HEK293 (cell line): ENCODE data around the gene POC1B.

Experiments used
- CTCF ChIA-PET: fragments of 350-600 bp; formaldehyde crosslinking; extraction: SDS; loops from one replicate; lab custom pipeline; 2021; ENCODE audit warnings: antibody characterized with exemption; lab: Yijun Ruan, JAX
- POLR2A ChIA-PET: fragments of 300-600 bp; formaldehyde crosslinking; extraction: SDS; loops from one replicate; lab custom pipeline; 2020; ENCODE audit warnings: antibody characterized with exemption, inconsistent platforms; lab: Yijun Ruan, JAX
- H3K27ac ChIP-seq: fragments of 200-500 bp; sonication (Bioruptor generic); 2 replicates; pipeline ENCODE4 v1.5.1; 2014; ENCODE audit warnings: low read depth, low read length, control low read depth, inconsistent platforms; ENCODE audit errors: extremely low read depth
- H3K36me3 ChIP-seq, 2 experiments: fragments of 200-500 bp in 1 of 2; sonication (Bioruptor generic) in 1 of 2; 1 replicate in 1 of 2; 2 replicates in 1 of 2; pipeline ENCODE4 v1.5.1; 2014 to 2017; ENCODE audit warnings: inconsistent platforms in 2 of 2, low read length in 2 of 2; ENCODE audit not compliant: control insufficient read depth in 2 of 2, insufficient read depth in 1 of 2
- H3K4me1 ChIP-seq: fragments of 200-500 bp; sonication (Bioruptor generic); 2 replicates; pipeline ENCODE4 v1.5.1; 2014; ENCODE audit warnings: mild to moderate bottlenecking, low read length, inconsistent platforms; ENCODE audit not compliant: control insufficient read depth, insufficient read depth
- H3K4me3 ChIP-seq: 2 replicates; pipeline ENCODE4 v1.5.1; 2011; ENCODE audit warnings: low read depth, mild to moderate bottlenecking, control low read depth, low read length, moderate library complexity
- H3K9me3 ChIP-seq: fragments of 200-500 bp; sonication (Bioruptor generic); 2 replicates; pipeline ENCODE4 v1.5.1; 2014; ENCODE audit warnings: low read depth, low read length, inconsistent platforms; ENCODE audit not compliant: control insufficient read depth, insufficient read depth
- BCL11B ChIP-seq: fragments of 450-650 bp; formaldehyde crosslinking; IDR thresholded peaks from 2 replicates; pipeline ENCODE4 v1.5.1; 2016; ENCODE audit warnings: low read depth, missing biosample characterization, missing genetic modification characterization
- MZF1 ChIP-seq: fragments of 450-650 bp; formaldehyde crosslinking; IDR thresholded peaks from 2 replicates; pipeline ENCODE4 v1.5.1; 2017; ENCODE audit warnings: missing biosample characterization, missing genetic modification characterization, borderline replicate concordance
- OVOL3 ChIP-seq: fragments of 450-650 bp; formaldehyde crosslinking; IDR thresholded peaks from 2 replicates; pipeline ENCODE4 v1.5.1; 2016; ENCODE audit warnings: missing biosample characterization, missing genetic modification characterization
- ZBTB11 ChIP-seq: fragments of 450-650 bp; formaldehyde crosslinking; conservative IDR thresholded peaks from 2 replicates; pipeline ENCODE4 v1.5.1; 2016; ENCODE audit warnings: low read depth, missing biosample characterization, missing genetic modification characterization
- ZBTB44 ChIP-seq: fragments of 450-650 bp; IDR thresholded peaks from 2 replicates; pipeline ENCODE4 v1.5.1; 2018; ENCODE audit warnings: missing biosample characterization, mild to moderate bottlenecking, missing genetic modification characterization
- ZBTB48 ChIP-seq: fragments of 450-650 bp; formaldehyde crosslinking; IDR thresholded peaks from 2 replicates; pipeline ENCODE4 v1.5.1; 2016; ENCODE audit warnings: missing biosample characterization, missing genetic modification characterization
- ZNF138 ChIP-seq: fragments of 450-650 bp; formaldehyde crosslinking; IDR thresholded peaks from 2 replicates; pipeline ENCODE4 v1.5.1; 2016; ENCODE audit warnings: missing biosample characterization, missing genetic modification characterization, borderline replicate concordance
- ZNF19 ChIP-seq: fragments of 450-650 bp; formaldehyde crosslinking; IDR thresholded peaks from 2 replicates; pipeline ENCODE4; 2016; ENCODE audit warnings: missing biosample characterization, missing genetic modification characterization, low read depth
- ZNF2 ChIP-seq: fragments of 450-650 bp; formaldehyde crosslinking; IDR thresholded peaks from 2 replicates; pipeline ENCODE4 v1.5.1; 2016; ENCODE audit warnings: missing biosample characterization, missing genetic modification characterization
- ZNF221 ChIP-seq: fragments of 450-650 bp; formaldehyde crosslinking; IDR thresholded peaks from 2 replicates; pipeline ENCODE4 v1.5.1; 2017; ENCODE audit warnings: missing biosample characterization, missing genetic modification characterization, borderline replicate concordance
- ZNF239 ChIP-seq: fragments of 450-650 bp; formaldehyde crosslinking; IDR thresholded peaks from 2 replicates; pipeline ENCODE4 v1.5.1; 2016; ENCODE audit warnings: missing biosample characterization, missing genetic modification characterization
- ZNF280D ChIP-seq: fragments of 450-650 bp; formaldehyde crosslinking; IDR thresholded peaks from 2 replicates; pipeline ENCODE4 v1.5.1; 2016; ENCODE audit warnings: missing biosample characterization, missing genetic modification characterization
- ZNF658 ChIP-seq: fragments of 450-650 bp; formaldehyde crosslinking; IDR thresholded peaks from 2 replicates; pipeline ENCODE4; 2016; ENCODE audit warnings: missing biosample characterization, missing genetic modification characterization
- ZNF747 ChIP-seq: fragments of 450-650 bp; formaldehyde crosslinking; IDR thresholded peaks from 2 replicates; pipeline ENCODE4 v1.5.1; 2016; ENCODE audit warnings: missing biosample characterization, missing genetic modification characterization
- TF ChIP-seq, protein P1 (sequence below): sonication (generic); formaldehyde crosslinking; IDR thresholded peaks from 2 replicates; pipeline ENCODE4 v1.8.1; 2022; ENCODE audit warnings: mild to moderate bottlenecking, moderate library complexity, missing genetic modification reagents
- TF ChIP-seq, protein P2 (sequence below): fragments of 450-650 bp; formaldehyde crosslinking; IDR thresholded peaks from 2 replicates; pipeline ENCODE4 v1.5.1; 2016; ENCODE audit warnings: missing biosample characterization, missing genetic modification characterization
- TF ChIP-seq, protein P3 (sequence below): fragments of 450-650 bp; formaldehyde crosslinking; IDR thresholded peaks from 2 replicates; pipeline ENCODE4 v1.5.1; 2016; ENCODE audit warnings: missing biosample characterization, missing genetic modification characterization

The POC1B gene

GRCh38 chr12:89424389-89424788 lies 101.5 kb downstream of the POC1B start (continued):
- no peak for TF ChIP-seq ZNF747 (tag by site-specific recombination)
- TF ChIP-seq OVOL3 (tag by site-specific recombination), result no peak
- no peak for TF ChIP-seq ZNF280D (tag by site-specific recombination)

- Histone ChIP-seq H3K9me3 (no peaks in the 10 kb centered on the region), H3K4me3 (no peak overlapping the region), H3K4me1 (no peaks in the 10 kb centered on the region), H3K27ac (no peak overlapping the region), H3K36me3 (peaks cover 0 to 3% of the 10 kb centered on the region in 2 experiments; a peak in 1 of 3 replicates)
- TF ChIP-seq ZNF2 (tag by site-specific recombination) (no peak), ZNF221 (tag by site-specific recombination) (no peak), ZNF138 (tag by site-specific recombination) (no peak), ZBTB44 (tag by site-specific recombination) (no peak), ZBTB48 (tag by site-specific recombination) (no peak), ZNF239 (tag by site-specific recombination) (no peak), BCL11B (tag by site-specific recombination) (no peak), ZBTB11 (tag by site-specific recombination) (no peak), ZNF19 (no peak), MZF1 (tag by site-specific recombination) (no peak), ZNF658 (tag by site-specific recombination) (no peak)
- TF ChIP-seq, protein P1, sequence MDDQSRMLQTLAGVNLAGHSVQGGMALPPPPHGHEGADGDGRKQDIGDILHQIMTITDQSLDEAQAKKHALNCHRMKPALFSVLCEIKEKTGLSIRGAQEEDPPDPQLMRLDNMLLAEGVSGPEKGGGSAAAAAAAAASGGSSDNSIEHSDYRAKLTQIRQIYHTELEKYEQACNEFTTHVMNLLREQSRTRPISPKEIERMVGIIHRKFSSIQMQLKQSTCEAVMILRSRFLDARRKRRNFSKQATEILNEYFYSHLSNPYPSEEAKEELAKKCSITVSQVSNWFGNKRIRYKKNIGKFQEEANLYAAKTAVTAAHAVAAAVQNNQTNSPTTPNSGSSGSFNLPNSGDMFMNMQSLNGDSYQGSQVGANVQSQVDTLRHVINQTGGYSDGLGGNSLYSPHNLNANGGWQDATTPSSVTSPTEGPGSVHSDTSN, result no peak
- TF ChIP-seq, protein P2, sequence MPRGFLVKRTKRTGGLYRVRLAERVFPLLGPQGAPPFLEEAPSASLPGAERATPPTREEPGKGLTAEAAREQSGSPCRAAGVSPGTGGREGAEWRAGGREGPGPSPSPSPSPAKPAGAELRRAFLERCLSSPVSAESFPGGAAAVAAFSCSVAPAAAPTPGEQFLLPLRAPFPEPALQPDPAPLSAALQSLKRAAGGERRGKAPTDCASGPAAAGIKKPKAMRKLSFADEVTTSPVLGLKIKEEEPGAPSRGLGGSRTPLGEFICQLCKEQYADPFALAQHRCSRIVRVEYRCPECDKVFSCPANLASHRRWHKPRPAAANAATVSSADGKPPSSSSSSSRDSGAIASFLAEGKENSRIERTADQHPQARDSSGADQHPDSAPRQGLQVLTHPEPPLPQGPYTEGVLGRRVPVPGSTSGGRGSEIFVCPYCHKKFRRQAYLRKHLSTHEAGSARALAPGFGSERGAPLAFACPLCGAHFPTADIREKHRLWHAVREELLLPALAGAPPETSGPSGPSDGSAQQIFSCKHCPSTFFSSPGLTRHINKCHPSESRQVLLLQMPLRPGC, result no peak
- TF ChIP-seq, protein P3, sequence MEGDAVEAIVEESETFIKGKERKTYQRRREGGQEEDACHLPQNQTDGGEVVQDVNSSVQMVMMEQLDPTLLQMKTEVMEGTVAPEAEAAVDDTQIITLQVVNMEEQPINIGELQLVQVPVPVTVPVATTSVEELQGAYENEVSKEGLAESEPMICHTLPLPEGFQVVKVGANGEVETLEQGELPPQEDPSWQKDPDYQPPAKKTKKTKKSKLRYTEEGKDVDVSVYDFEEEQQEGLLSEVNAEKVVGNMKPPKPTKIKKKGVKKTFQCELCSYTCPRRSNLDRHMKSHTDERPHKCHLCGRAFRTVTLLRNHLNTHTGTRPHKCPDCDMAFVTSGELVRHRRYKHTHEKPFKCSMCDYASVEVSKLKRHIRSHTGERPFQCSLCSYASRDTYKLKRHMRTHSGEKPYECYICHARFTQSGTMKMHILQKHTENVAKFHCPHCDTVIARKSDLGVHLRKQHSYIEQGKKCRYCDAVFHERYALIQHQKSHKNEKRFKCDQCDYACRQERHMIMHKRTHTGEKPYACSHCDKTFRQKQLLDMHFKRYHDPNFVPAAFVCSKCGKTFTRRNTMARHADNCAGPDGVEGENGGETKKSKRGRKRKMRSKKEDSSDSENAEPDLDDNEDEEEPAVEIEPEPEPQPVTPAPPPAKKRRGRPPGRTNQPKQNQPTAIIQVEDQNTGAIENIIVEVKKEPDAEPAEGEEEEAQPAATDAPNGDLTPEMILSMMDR (tag by site-specific recombination), result no peak
- ChIA-PET POLR2A (no interaction called here), CTCF (interaction anchor here (0.6 to 0.8 kb wide), 2 partner anchors 65 to 241 kb away, joined by 4 read pairs; no protein-coding TSS in a partner anchor)
Observed at GRCh38 chr12:89421092-89421835, 104.6 kb downstream of the POC1B start.
